Peyer's patch (tissue), 4 donors: ENCODE measurements around the gene SLC39A11. TPM values are rescaled to one million over a fixed set of nuclear protein-coding genes. Genes with fewer than 3 reads are reported as not detected.
A peak's percentile ranks its signal among the peaks of the same experiment; 100 is the strongest.
"Not testable (repeated sequence)": the region's sequence is repeated elsewhere in the genome, so short reads cannot be mapped to it uniquely, and the experiment has no call there.

ENCODE experiments used
- DNase-seq, 3 donors: peaks; one replicate each; pipeline ENCODE4 v3.0.0-alpha.2; 2017 to 2019
- H3K27ac ChIP-seq, 4 donors: fragments of 200-600 bp; sonication (generic); one replicate each; pipeline ENCODE4 v1.5.1; 2016 to 2019
- H3K27me3 ChIP-seq, 2 donors: fragments of 200-600 bp; sonication (generic); one replicate each; pipeline ENCODE4 v1.5.1; 2019
- H3K36me3 ChIP-seq, 3 donors: fragments of 200-600 bp; sonication (generic); one replicate each; pipeline ENCODE4 v1.5.1; 2016 to 2019
- H3K4me1 ChIP-seq, 4 donors: fragments of 200-600 bp; sonication (generic); one replicate each; pipeline ENCODE4 v1.5.1; 2016 to 2019
- H3K4me3 ChIP-seq, 4 donors: fragments of 200-600 bp; sonication (generic); 1 replicate in 3 of 4; 2 replicates in 1 of 4; pipeline ENCODE4 v1.5.1; 2016 to 2019; ENCODE audit warnings: mild to moderate bottlenecking in 1 of 4
- H3K9me3 ChIP-seq, 4 donors: fragments of 200-600 bp; sonication (generic); one replicate each; pipeline ENCODE4 v1.5.1; 2016 to 2019; ENCODE audit warnings: mild to moderate bottlenecking in 1 of 4
- POLR2A ChIP-seq, 2 donors: fragments of 450-650 bp; IDR thresholded peaks; one replicate each; pipeline ENCODE4 v1.5.1; 2017; ENCODE audit warnings: antibody characterized with exemption in 2 of 2, mild to moderate bottlenecking in 2 of 2, moderate library complexity in 2 of 2
- total RNA-seq, 4 donors: library from RNA; depleted of rRNA; stranded (reverse); fragments of >200 nt; gene quantifications; one replicate each; pipeline ENCODE4 v1.1.0, GENCODE V29; 2016
- TF ChIP-seq, protein P1 (sequence below), 6 experiments: fragments of 450-650 bp in 4 of 6; fragments of 200-600 bp in 2 of 6; sonication (generic) in 1 of 6; IDR thresholded peaks; one replicate each; pipeline ENCODE4 v1.5.1; 2017 to 2019; ENCODE audit warnings: antibody characterized with exemption in 6 of 6, mild to moderate bottlenecking in 3 of 6, moderate library complexity in 1 of 6

SLC39A11 gene
- total RNA-seq, 4 donors from 2014 or later: 39.9 to 91.6 (median 45.7) TPM

DNA sequence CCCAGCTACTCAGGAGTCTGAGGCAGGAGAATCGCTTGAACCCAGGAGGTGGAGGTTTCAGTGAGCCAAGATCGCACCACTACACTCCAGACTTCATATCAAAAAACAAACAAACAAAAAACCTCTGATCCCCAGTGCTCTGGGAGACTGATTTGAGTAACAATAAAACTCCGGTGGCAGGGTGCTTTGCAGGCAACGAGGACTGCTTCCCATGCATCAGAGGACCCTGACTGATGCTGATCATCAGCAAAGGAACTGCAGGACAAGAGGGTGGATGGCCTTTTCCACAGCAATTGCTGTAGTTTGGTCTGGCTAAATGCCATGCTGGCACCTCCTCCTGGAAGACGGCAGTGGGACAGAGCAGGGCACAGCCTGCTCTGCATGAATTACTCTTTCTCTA is 6.4 kb upstream of the SLC39A11 start:
- no peaks in the 10 kb centered on the region for H3K36me3 ChIP-seq
- no peaks in the 10 kb centered on the region for H3K27me3 ChIP-seq
- no peaks in the 10 kb centered on the region for H3K9me3 ChIP-seq
- H3K27ac ChIP-seq: no peak overlapping the region
- DNase-seq: peak in 1 of 3 donors; percentile 10
- H3K4me1 ChIP-seq: no peaks in the 10 kb centered on the region
- no peak overlapping the region for H3K4me3 ChIP-seq
- TF ChIP-seq, protein P1, sequence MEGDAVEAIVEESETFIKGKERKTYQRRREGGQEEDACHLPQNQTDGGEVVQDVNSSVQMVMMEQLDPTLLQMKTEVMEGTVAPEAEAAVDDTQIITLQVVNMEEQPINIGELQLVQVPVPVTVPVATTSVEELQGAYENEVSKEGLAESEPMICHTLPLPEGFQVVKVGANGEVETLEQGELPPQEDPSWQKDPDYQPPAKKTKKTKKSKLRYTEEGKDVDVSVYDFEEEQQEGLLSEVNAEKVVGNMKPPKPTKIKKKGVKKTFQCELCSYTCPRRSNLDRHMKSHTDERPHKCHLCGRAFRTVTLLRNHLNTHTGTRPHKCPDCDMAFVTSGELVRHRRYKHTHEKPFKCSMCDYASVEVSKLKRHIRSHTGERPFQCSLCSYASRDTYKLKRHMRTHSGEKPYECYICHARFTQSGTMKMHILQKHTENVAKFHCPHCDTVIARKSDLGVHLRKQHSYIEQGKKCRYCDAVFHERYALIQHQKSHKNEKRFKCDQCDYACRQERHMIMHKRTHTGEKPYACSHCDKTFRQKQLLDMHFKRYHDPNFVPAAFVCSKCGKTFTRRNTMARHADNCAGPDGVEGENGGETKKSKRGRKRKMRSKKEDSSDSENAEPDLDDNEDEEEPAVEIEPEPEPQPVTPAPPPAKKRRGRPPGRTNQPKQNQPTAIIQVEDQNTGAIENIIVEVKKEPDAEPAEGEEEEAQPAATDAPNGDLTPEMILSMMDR (IDR thresholded peaks at IDR 0.05): no peak
- TF ChIP-seq POLR2A (IDR thresholded peaks at IDR 0.05): no peak

DNA sequence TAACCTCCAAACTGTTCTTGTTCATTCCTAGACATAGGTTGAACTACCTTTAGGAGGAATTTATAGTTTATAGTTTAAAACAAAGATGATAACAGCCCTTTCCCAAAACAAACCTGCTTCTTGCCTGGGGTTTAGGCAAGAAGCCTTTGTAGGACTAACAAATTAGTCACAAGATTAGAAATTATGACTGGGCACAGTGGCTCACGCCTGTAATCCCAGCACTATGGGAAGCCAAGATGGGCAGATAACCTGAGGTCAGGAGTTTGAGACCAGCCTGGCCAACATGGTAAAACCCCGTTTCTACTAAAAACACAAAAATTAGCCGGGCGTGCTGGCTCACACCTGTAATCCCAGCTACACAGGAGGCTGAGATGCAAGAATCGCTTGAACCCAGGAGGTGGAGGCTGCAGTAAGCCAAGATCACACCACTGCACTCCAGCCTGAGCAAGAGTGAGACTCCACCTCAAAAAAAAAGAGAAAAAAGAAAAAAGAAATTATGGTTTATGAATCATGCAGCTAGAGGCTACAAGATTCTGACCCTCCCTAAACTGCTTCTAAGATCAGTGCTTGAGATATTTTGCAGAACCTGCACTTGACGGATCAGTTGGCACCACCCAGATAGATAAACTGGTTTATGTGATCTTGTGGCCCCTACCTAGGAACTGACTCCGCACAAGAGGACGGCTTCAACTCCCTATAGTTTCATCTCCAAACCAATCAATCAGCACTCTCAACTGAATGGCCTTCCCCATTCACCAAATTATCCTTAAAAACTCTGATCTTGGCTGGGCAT is 5.7 kb upstream of the SLC39A11 start:
- H3K27me3 ChIP-seq: not testable (repeated sequence)

DNA sequence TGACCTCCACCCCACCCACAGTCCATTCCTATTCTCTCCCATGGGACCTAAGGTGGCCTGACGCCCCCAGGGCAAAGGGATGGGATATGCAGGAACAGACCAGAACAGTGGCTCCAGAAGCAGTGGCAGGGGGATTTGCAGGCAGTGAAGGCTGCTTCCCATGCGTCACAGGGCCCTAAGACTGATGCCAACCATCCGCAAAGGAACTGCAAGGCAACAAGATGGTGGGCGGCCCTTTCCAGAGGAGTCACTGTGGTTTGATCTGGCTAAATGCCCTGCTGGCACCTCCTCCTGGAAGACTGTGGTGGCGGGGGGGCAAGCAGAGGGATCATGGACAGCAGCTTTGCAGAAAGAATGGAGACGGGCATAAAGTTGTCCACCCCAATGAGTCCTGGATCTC is 4.4 kb upstream of the SLC39A11 start:
- Histone ChIP-seq H3K27me3 (no peaks in the 10 kb centered on the region), H3K9me3 (no peaks in the 10 kb centered on the region), H3K27ac (no peak overlapping the region), H3K4me3 (no peak overlapping the region), H3K36me3 (no peaks in the 10 kb centered on the region), H3K4me1 (peaks cover 0 to 4% (median 0%) of the 10 kb centered on the region in 4 donors)
- TF ChIP-seq POLR2A (IDR thresholded peaks at IDR 0.05): no peak
- TF ChIP-seq, protein P1 (IDR thresholded peaks at IDR 0.05): no peak
- DNase-seq: peak in 1 of 3 donors; percentile 3

More for the DNA sequence above, 5.7 kb upstream of the SLC39A11 start:
- H3K4me1 ChIP-seq, H3K4me3 ChIP-seq, H3K27ac ChIP-seq, DNase-seq, H3K36me3 ChIP-seq, H3K9me3 ChIP-seq: not testable (repeated sequence)

DNA sequence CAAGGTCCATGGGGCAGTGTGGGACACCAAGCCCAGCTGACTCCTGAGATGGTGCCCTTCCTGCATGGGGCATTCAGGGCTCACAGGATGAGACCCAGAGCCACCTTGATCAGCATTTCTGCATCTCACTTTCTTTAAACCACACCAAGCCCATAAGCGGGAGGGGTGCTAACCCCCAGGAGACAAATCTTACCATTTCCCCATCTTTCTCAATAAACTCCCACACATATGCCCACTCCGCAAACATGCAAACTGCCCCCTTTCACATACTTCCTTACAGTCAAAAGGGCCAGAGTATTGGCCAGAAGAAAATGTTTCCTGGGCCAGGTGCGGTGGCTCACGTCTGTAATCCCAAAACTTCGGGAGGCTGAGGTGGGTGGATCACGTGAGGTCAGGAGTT is 3.7 kb upstream of the SLC39A11 start:
- Histone ChIP-seq H3K36me3 (no peaks in the 10 kb centered on the region), H3K4me3 (no peak overlapping the region), H3K4me1 (peaks cover 0 to 11% (median 0%) of the 10 kb centered on the region in 4 donors), H3K27ac (no peak overlapping the region), H3K27me3 (no peaks in the 10 kb centered on the region), H3K9me3 (no peaks in the 10 kb centered on the region)
- TF ChIP-seq POLR2A (IDR thresholded peaks at IDR 0.05): no peak
- TF ChIP-seq, protein P1 (IDR thresholded peaks at IDR 0.05): no peak
- DNase-seq: peak in 1 of 3 donors; percentile 4

DNA sequence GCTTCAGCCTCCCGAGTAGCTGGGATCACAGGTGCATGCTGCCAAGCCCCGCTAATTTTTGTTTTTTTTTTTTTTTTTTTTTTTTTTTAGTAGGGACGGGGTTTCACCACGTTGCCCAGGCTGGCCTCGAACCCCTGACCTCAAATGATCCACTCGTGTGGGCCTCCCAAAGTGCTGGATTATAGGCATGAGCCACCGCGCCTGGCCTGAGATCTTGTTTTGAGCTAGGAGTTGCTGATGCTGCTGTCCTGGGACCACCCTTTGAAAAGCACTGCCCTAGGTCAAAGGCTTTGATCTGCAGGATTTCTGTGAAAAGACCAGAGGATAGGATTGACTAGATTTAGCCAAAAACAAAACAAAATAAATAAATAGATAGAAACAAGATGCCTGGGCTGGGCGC is 798 bp upstream of the SLC39A11 start:
- Histone ChIP-seq H3K36me3 (no peaks in the 10 kb centered on the region), H3K4me3 (no peak overlapping the region), H3K4me1 (peaks cover 0 to 16% (median 0%) of the 10 kb centered on the region in 4 donors), H3K27me3 (no peaks in the 10 kb centered on the region), H3K9me3 (no peaks in the 10 kb centered on the region), H3K27ac (no peak overlapping the region)
- no peak for TF ChIP-seq POLR2A (IDR thresholded peaks at IDR 0.05)
- TF ChIP-seq, protein P1 (IDR thresholded peaks at IDR 0.05): no peak
- no peak for DNase-seq

DNA sequence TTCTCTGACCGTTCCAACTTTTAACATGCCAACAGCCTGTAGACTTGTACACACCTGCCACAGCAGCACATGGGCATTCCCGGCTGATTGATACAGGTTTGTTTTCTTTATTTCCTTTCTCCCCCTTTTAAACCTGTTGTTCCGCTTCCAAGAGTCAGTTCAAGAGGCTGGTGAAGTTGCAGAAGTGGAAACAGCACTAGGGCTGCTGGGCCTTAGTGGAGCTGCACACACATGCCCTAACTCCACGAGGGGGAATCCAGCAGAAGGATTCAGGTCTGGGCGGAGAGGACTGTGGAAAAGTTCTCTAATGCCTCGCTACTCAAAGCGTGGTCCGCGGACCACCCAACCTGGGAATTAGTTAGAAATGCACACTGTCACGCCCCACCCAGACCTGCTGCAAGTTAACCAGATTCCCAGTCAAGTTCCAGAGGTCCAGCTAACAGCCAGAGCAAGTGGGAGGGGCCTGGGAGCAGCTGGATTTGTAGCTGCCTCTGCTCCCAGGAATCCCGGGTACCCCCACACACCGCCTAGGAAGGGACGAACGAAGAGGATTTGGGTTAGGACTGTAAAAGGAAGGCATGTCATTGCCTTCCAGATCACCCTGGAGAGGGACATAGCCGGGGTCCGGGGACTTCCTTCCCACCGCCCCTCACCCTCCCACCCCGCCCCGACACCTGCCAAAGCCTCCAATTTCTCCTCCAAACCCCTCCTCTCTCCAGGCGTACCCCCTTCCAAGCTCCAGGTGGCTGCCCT is 542 bp downstream of the SLC39A11 start:
- peak overlapping the region; percentile 44 to 93 (median 72) for H3K4me3 ChIP-seq
- no peaks in the 10 kb centered on the region for H3K27me3 ChIP-seq
- no peaks in the 10 kb centered on the region for H3K9me3 ChIP-seq
- peaks cover 0 to 16% (median 0%) of the 10 kb centered on the region in 4 donors for H3K4me1 ChIP-seq
- peaks cover 0 to 7% (median 0%) of the 10 kb centered on the region in 3 donors for H3K36me3 ChIP-seq
- peak in 2 of 3 donors; percentile 65 to 67 for DNase-seq
- no peak for TF ChIP-seq POLR2A (IDR thresholded peaks at IDR 0.05)
- TF ChIP-seq, protein P1 (IDR thresholded peaks at IDR 0.05): no peak
- peak overlapping the region; percentile 24 to 67 (median 56) for H3K27ac ChIP-seq
